GM19099 (cell line): ENCODE results near the gene FSTL4.

ENCODE experiments used
- POLR2A ChIP-seq: IDR thresholded peaks from 3 replicates; pipeline ENCODE4 v1.6.1; 2011; ENCODE audit warnings: low read depth; ENCODE audit not compliant: insufficient read length; ENCODE audit errors: extremely low read depth

The FSTL4 gene

GRCh38 chr5:133336121-133336968 is 276.0 kb downstream of the FSTL4 start:
- no peak for TF ChIP-seq POLR2A

DNA sequence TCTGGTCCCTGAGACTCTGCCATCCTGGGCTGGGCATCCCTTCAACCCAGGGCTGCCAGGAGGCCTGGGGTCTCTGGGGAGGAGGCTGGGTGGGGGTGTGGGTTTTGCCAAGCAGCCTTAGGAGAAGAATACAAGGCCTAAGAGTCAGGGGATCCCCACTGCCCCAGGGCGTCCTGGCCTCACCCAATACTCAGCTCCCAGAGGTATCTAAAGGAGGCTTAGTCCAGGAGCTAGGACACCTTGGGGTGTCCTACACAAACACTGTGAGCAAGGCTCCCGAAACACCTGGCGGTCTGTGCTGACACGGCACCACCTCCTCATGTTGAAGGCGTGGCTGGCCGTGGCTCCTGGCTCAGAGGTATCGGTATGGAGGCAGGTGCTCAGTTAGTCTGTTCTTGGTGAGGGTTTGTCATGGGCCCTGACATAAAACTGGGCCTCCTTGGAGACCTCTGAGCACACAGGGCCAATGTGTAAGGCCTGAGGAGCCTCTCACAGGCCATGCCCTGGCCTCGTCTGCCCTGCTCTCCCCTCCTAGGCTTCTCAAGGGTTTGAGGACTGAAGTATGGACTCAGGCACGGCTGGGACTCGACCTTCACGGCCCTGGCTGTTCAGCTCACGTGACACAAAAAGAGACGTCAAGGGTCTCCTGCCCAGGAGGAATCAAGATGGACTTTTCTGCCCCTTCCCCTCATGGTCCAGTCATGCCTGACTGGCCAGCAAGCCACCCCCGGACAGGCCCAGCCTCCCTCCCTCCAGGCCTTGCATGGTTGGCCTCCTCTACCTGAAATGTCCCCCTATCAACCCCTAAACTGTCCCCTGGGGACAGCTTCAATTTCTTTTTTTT is 277.3 kb downstream of the FSTL4 start:
- no peak for TF ChIP-seq POLR2A

DNA sequence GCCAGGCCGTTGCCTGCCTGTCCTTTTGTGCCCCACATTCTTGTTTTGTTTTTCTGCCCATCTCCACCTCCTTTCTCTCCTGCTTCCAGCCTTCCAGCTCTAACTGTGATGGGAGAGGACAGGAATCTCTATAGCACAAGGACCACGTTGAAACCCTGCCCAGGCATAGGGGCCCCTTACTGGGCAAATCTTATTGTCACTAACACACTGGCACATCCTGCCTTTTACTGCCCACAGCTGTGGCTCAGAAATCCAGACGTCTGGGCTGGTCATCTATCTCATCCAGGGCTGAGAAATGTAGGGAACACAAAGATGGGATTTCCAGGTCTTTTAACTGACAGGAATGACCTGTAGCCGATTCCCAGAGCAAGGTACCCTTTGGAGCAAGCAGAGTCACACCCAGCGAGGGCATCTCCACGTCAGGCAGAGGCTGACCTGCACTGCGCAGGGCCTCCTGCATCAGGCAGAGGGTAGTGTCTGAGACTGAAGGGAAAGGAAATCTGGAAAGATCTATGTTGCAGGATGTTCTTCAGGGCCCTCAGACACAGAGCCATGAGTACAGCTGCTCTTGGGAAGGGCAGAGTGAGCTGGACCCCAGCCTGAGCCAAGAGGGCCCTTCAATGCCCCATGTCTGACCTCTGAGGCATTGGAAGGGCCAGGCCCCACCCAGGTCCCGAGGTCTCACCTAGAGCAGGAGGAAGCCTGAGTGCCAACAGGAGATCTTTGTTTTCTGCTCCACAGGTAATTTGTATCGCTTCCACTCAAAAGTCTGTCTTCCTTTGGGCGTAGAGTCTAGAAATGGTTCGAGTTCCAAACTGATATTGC is 278.8 kb downstream of the FSTL4 start:
- no peak for TF ChIP-seq POLR2A

DNA sequence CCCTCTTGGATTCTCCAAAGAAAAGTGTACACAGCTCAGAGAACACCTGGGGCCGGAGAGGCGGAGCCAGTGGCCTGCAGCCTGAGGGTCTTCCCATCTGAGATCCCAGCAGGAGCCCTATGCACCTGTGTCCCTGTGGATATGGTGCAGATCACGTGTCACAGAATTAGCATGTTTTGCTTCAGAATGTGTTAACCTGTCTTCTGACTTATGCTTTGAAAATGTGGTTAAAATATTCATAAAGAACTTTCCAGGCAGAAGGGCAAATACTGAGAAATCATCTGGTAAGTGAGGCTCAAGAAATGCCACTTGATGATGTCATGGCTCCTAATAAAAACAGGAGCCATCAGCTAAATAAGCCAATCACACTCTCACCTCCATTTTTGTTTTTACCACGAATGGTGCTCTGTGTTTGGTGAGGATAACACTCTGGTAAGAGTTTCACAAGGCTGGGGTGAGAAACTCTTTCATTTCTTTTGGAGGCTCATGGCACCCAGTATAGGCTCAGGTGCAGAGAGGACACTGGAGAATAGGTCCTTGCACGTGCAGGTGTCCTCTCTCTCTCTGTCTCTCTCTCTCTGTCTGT is 279.8 kb downstream of the FSTL4 start:
- no peak for TF ChIP-seq POLR2A

DNA sequence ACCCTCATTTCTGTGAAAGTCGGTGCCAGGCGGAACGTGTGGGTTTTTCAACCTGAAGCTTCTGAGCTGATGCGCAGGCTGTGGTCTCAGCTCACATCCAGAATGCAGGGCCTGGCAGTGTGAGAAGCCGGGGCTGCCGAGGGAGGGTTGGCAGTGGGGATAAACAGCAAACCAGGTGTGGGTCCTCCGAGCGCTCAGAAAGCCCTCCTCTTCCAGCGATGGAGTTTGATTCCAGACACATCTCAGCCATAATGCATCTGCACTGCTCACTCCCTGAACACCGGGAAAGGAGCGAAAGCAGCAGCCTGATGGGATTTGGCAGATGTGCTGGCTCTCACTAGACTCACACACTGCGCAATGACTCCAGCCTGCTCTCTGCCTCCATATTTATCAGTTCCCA is 280.4 kb downstream of the FSTL4 start:
- TF ChIP-seq POLR2A: no peak

- TF ChIP-seq POLR2A: no peak
These were observed 281.4 kb downstream of the FSTL4 start for GRCh38 chr5:133330956-133331355.

- TF ChIP-seq POLR2A: no peak
These were observed 283.5 kb downstream of the FSTL4 start for GRCh38 chr5:133328800-133329199.

DNA sequence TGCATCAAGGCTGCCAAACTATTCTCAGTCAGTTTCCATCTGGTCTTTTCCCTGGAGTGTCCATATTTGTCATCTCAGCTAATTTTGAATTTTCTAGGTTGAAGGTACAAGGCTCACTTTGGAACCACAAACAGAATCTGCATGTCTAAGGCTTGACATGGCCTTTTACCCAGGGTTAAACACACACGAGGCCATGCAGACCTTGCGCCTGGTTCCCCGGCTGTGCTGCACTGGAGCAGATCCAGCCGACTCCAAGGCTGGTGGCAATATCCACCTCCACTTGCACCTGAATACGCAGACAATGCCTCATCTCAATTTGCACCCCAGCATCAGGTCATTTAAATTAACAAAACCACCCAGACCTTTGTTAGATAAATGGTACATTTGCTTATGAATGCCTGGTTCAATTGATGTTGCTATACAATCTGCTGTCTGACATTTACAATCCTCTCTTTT is 284.4 kb downstream of the FSTL4 start:
- no peak for TF ChIP-seq POLR2A

DNA sequence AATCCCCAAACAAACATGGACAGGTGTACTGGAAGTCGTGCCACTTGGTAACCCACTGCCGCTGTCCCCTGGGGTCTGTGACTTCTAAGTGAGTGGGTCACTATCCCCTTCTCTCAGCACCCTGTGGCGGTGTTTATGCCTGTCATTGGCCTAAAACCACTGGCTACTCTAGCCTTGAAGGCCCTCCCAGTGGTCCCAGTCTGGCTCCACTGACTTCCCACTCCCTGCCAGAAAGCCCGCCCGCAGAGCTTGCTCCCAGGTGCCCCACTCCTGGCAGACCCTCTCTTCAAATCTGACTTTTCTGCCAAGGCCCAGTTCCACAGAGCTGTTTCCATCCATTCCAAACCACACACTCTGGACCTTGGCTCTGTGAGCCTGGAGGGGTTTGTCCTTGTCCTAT is 286.0 kb downstream of the FSTL4 start:
- TF ChIP-seq POLR2A: no peak

DNA sequence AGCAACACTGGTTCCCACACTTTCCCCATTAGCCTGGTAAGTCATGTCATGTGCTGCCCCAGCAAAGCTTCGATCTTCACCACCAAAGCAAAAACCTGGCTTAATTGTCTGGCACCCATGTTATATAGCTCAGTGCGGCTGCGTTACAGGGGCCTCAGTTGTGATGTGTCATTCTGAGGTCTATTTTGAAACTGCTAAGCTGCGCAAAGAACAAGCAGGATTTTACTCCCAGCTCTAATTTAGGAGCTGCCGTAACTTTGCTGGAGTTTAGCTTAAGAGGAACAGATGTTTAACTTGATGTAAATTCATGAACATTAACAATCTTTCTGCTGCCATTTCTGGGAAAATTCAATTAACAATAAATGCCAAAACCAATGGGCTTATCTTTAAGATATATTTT is 286.5 kb downstream of the FSTL4 start:
- TF ChIP-seq POLR2A: no peak

GRCh38 chr5:133324926-133325325 is 287.4 kb downstream of the FSTL4 start:
- TF ChIP-seq POLR2A: no peak

DNA sequence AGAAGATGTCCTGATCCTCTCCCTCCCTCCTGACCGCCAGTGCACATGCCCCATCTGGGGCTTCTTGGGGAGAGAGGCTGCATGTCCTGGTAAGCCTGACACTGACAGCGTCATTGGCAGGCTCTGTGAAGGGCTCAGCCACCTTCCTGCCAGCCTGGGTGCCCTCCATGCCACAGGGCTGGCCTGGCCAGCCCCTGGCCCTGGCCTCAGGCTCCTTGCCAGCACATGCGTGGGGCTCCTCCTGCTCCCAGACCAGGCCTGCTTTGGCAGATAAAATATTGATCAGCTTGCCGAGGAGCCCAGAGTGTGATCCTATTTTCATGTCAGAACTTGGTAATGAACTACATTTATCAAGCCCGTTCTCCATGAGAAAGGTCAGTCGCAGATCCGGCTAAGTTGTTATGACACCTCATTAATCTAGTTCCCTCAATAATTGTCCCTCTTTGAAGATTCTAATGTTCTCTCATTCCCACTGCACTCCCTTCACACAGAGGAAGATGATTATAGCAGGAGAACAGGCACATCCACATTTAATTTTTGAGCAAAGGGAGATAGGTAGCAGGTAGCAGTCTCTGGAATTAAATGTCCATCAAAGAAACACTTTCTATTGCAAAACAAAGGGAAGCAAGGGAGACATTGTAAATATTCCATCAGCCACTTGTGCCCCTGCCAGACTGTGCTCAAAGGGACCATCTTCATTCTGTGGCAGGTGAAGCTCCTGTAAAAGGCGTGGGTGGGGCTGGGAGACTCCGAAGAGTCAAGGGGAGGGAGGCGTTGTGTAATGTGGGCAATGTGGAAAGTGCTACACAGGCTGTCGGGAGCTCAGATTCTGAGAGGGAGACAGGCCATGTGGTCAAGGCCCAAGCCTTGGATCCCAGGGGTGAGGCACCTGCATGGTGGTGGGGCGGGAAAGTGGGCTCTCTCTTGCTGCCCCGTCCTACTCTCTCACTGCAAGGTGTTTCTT is 288.6 kb downstream of the FSTL4 start:
- TF ChIP-seq POLR2A: no peak

DNA sequence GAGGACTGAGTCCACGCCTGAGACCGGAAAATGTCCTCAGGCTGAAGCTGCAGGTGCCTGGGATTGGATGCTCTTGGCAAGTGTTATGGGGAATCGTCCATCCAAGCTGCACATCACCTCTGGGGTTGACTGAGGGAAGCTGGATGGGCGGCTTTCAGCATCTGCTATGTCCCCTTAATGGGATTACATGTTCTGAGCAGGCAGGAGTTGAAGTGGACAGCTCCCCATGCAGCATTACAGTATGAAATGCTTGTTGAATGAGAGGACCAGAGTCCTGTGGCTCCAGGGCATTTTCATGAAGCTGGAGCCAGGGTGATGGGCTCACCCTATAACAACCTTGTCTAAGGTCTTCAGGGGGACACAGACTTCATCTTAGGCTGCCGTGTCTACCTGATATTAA is 289.6 kb downstream of the FSTL4 start:
- TF ChIP-seq POLR2A: no peak

GRCh38 chr5:133321833-133322420 is 290.4 kb downstream of the FSTL4 start:
- no peak for TF ChIP-seq POLR2A

DNA sequence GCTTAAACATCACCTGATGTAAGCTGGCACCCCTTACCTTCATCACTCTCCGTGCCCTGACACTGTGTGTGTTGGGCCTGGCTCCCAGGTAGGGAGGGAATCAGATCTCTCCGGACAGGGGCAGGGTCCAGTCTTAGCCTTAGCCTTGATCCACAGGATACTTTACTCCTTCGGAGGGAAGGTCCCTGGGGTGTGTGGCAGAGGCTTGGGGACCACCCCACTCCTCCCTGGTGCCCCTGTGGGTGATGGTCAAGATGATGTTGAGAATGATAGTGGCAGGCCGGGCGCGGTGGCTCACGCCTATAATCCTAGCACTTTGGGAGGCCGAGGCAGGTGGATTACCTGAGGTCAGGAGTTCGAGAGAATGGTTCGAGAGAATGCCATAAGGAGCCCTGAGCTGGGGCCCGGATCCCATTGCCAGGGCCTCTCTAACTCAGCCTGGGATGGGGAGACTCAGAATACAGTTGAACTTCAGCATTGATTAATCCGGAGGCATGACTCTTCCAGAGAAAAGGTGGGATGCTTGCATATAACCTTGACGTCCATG is 291.0 kb downstream of the FSTL4 start:
- no peak for TF ChIP-seq POLR2A
